Karpas-422 (cell line): ENCODE results near the gene CASK. TPM values are rescaled to one million over a fixed set of nuclear protein-coding genes. Genes with fewer than 3 reads are reported as not detected.
"Not testable (repeated sequence)": the region's sequence is repeated elsewhere in the genome, so short reads cannot be mapped to it uniquely, and the experiment has no call there.

Experiments
- DNase-seq: peaks from one replicate; pipeline ENCODE4 v3.0.0-alpha.2; 2015
- H2AFZ ChIP-seq: fragments of 200-600 bp; sonication (generic); 2 replicates; pipeline ENCODE4 v1.6.1; 2014; ENCODE audit warnings: antibody characterized with exemption, low read length, mixed read lengths
- H3K27ac ChIP-seq: fragments of 200-600 bp; sonication (generic); 2 replicates; pipeline ENCODE4 v1.5.1; 2014; ENCODE audit warnings: mild to moderate bottlenecking, low read length, moderate library complexity
- H3K27me3 ChIP-seq: fragments of 200-600 bp; sonication (generic); 2 replicates; pipeline ENCODE4 v1.6.1; 2014; ENCODE audit warnings: low read length, mixed read lengths
- H3K36me3 ChIP-seq: fragments of 200-600 bp; sonication (generic); 2 replicates; pipeline ENCODE4 v1.6.1; 2014; ENCODE audit warnings: low read length, mixed read lengths; ENCODE audit not compliant: insufficient read depth
- H3K4me1 ChIP-seq: fragments of 200-600 bp; sonication (generic); 2 replicates; pipeline ENCODE4 v1.6.1; 2014; ENCODE audit warnings: mild to moderate bottlenecking, low read length, mixed read lengths
- H3K4me2 ChIP-seq: fragments of 200-600 bp; sonication (generic); 2 replicates; pipeline ENCODE4 v1.6.1; 2014; ENCODE audit warnings: low read length, low read depth, mild to moderate bottlenecking; ENCODE audit not compliant: poor library complexity, severe bottlenecking
- H3K4me3 ChIP-seq: fragments of 200-600 bp; sonication (generic); 2 replicates; pipeline ENCODE4 v1.5.1; 2014; ENCODE audit warnings: mild to moderate bottlenecking, antibody characterized with exemption, low read length, mixed read lengths
- H3K79me2 ChIP-seq: fragments of 200-600 bp; sonication (generic); 2 replicates; pipeline ENCODE4 v1.6.1; 2014; ENCODE audit warnings: mild to moderate bottlenecking, low read length, mixed read lengths
- H3K9ac ChIP-seq: fragments of 200-600 bp; sonication (generic); 2 replicates; pipeline ENCODE4 v1.6.0; 2014; ENCODE audit warnings: low read length
- H3K9me2 ChIP-seq: fragments of 200-600 bp; sonication (generic), shearing (Covaris generic); replicated peaks from 2 replicates; pipeline ENCODE4 v1.6.0; 2014; ENCODE audit warnings: mild to moderate bottlenecking, low read length, moderate library complexity; ENCODE audit not compliant: insufficient read depth
- H3K9me3 ChIP-seq: fragments of 300-700, 200-600 bp; sonication (generic); 2 replicates; pipeline ENCODE4 v1.6.1; 2014; ENCODE audit warnings: low read length, mixed read lengths
- H4K20me1 ChIP-seq: fragments of 200-600 bp; sonication (generic); 2 replicates; pipeline ENCODE4 v1.6.1; 2014; ENCODE audit warnings: mild to moderate bottlenecking, antibody characterized with exemption, low read length, low read depth; ENCODE audit not compliant: insufficient read depth
- total RNA-seq: library from RNA; depleted of rRNA; stranded (reverse); fragments of >200 nt; shearing (Covaris generic); gene quantifications from 2 replicates; pipeline ENCODE4 v1.2.3, GENCODE V29; 2014; ENCODE audit warnings: low replicate concordance

CASK gene
- total RNA-seq, 1 experiment from 2014 or later: not detected

DNA sequence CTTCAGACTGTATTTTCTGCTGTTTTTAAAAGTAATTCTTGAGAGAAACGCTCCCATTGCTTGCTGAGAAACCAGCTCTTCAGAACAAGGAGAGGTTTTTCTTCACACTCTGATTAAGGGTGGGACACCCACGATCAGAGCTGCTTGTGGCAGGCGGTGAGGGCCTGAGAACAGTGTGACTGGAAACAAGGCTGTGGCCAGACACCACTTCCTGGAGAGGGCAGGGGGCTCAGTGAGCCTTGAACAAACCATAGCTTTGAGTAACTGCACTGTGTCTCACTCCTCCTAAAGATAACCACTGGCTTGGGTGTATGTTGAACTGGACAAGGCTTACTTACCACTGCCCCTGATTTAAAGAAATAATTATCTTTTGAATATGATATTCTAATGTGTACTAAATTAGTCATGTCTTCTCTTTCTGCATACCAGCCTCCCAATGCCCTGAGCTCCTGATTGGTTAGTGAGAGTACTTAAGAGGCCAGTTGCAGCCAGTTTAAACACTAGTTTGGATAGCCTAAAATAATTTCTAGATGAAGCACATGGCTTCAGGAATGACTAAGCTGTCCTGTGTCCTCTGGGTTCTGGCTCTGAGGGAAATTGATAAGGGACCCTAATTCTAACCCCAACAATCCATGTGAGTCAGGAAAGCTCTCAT, 203.1 kb downstream of the CASK start:
- Histone ChIP-seq H3K4me2 (no peak overlapping the region), H3K4me1 (peaks cover 23% of the 10 kb centered on the region), H3K4me3 (no peak overlapping the region)

DNA sequence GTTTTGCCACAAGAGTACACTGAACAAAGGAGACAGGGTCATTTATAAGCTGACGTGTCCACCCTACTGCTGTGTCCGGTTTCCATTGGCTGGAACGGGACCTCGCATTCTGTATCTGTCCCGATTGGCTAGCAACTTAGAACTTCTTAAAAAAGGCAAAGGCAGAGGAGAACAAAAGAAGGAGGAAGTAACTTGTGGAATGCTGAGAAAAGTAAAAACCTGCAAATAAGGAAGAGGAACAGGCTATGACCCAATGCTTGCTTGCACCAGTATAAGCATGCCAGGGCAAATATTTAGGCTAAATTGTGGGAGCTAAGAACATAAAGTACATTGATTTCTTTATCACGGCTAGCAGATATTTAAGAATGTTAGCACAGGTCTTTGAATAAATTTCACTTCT, 203.7 kb downstream of the CASK start:
- H3K9me2 ChIP-seq, H3K4me3 ChIP-seq, H3K4me2 ChIP-seq, H3K79me2 ChIP-seq, DNase-seq, H3K36me3 ChIP-seq, H2AFZ ChIP-seq, H3K9me3 ChIP-seq, H4K20me1 ChIP-seq, H3K27me3 ChIP-seq, H3K27ac ChIP-seq, H3K9ac ChIP-seq: not testable (repeated sequence)
- peaks cover 23% of the 10 kb centered on the region for H3K4me1 ChIP-seq

More for the DNA sequence above, 203.1 kb downstream of the CASK start:
- H3K79me2 ChIP-seq: no peaks in the 10 kb centered on the region
- no peak for DNase-seq
- H3K27ac ChIP-seq: no peak overlapping the region
- H3K9ac ChIP-seq: no peak overlapping the region
- H4K20me1 ChIP-seq: no peaks in the 10 kb centered on the region
- H2AFZ ChIP-seq: no peak overlapping the region
- H3K9me2 ChIP-seq: no peaks in the 10 kb centered on the region
- no peaks in the 10 kb centered on the region for H3K36me3 ChIP-seq
- H3K27me3 ChIP-seq: no peaks in the 10 kb centered on the region
- no peaks in the 10 kb centered on the region for H3K9me3 ChIP-seq

DNA sequence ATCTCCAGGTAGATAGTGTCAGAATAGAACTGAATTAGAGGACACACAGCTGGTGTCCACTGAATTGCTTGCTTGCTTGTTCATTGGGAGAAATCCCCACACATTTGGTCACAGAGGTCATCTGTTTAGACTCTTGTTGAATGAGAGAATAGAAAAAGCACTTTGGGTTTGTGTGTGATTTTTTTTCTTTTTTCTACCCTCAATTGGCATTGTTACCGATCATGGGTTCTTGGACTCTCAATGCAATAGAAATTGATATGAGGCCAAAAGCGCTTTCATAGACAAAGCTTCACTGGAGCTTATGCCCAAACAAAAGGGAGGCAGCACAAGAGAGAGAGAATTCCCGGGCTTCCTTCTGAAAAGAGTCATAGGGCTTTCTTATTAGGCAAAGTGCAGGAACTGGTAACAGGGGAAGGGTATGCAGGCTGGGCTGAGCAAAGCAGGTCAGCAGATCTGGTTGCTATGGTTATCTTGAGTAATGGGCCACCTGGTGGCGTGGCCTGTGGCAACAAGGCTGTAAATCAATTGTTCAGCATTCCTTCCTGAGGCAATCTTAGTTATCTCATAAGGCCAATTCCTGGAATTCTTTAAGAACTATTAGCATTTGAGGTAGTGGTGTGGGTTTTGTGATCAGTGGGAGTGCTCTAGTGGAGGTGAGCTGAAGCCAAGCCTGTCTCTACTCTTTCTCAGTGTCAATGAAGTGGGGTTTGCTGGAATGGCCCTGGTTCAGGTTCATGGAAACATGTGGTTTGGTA, 204.7 kb downstream of the CASK start:
- Histone ChIP-seq H3K4me3 (no peak overlapping the region), H3K9ac (no peak overlapping the region), H3K9me2 (no peaks in the 10 kb centered on the region), H3K36me3 (no peaks in the 10 kb centered on the region), H3K27me3 (no peaks in the 10 kb centered on the region), H4K20me1 (no peaks in the 10 kb centered on the region), H3K4me1 (peaks cover 13% of the 10 kb centered on the region), H3K4me2 (no peak overlapping the region), H2AFZ (no peak overlapping the region), H3K27ac (no peak overlapping the region), H3K79me2 (no peaks in the 10 kb centered on the region), H3K9me3 (no peaks in the 10 kb centered on the region)
- no peak for DNase-seq

DNA sequence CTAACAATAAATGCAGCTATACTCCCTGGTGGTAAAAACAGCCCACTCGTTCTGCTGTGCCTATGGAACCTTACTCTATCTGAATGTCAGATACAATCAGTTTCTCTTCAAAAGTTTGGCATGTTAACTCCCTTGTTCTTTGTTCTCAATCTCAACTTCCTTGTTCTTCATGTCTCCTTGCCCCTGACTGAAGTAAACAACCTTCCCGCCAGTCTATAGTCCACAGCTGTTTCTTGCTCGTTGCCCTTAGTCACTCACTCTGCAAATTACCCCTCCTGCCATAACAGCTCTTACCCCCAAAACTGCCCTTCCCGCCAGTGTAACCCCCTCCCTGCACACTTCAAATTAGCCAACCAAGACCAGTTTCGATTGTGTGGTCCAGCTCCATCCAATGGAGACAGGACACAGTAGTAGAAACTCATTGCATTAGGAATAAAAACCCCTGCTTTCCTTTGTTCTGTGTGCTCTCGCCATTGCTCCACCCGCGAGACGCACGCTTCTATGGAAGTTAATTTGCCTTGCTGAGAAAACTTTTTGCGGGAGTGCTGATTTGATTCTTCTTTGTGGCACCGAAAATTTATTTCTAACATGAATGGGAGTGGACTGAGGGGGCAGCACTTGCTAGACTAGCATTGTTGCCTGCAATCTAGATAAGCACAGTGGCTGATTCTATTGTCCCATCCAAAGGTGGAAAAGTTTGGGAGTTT, 206.4 kb downstream of the CASK start:
- Histone ChIP-seq H2AFZ (no peak overlapping the region), H3K79me2 (no peaks in the 10 kb centered on the region), H3K9me3 (no peaks in the 10 kb centered on the region), H3K4me1 (no peaks in the 10 kb centered on the region), H3K9me2 (no peaks in the 10 kb centered on the region), H3K27me3 (no peaks in the 10 kb centered on the region), H3K27ac (no peak overlapping the region), H3K9ac (no peak overlapping the region), H3K4me2 (no peak overlapping the region), H3K36me3 (no peaks in the 10 kb centered on the region), H4K20me1 (no peaks in the 10 kb centered on the region), H3K4me3 (no peak overlapping the region)
- no peak for DNase-seq

DNA sequence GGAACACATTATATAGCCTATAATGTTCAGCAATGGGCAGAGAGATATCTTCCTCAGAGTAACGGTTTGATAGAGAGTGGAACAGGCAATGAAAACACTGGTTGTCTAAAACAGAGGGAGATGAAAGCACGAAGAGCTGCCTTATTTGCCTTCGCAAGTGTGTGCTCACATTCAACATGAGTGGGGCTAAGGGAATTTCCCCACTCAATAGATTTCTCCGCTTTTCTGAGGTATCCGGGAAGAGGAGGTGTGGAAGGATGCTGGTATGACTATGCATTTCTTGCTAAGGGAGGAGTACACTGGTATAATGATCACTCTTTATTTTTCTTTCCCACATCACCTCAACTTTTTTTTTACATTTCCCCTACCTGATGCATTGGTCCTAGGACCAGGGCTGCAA, 207.1 kb downstream of the CASK start:
- Histone ChIP-seq H2AFZ (no peak overlapping the region), H3K36me3 (no peaks in the 10 kb centered on the region), H4K20me1 (no peaks in the 10 kb centered on the region), H3K4me1 (no peaks in the 10 kb centered on the region), H3K9me2 (no peaks in the 10 kb centered on the region), H3K79me2 (no peaks in the 10 kb centered on the region), H3K4me3 (no peak overlapping the region), H3K4me2 (no peak overlapping the region), H3K9me3 (no peaks in the 10 kb centered on the region), H3K9ac (no peak overlapping the region), H3K27ac (no peak overlapping the region), H3K27me3 (no peaks in the 10 kb centered on the region)
- DNase-seq: no peak

DNA sequence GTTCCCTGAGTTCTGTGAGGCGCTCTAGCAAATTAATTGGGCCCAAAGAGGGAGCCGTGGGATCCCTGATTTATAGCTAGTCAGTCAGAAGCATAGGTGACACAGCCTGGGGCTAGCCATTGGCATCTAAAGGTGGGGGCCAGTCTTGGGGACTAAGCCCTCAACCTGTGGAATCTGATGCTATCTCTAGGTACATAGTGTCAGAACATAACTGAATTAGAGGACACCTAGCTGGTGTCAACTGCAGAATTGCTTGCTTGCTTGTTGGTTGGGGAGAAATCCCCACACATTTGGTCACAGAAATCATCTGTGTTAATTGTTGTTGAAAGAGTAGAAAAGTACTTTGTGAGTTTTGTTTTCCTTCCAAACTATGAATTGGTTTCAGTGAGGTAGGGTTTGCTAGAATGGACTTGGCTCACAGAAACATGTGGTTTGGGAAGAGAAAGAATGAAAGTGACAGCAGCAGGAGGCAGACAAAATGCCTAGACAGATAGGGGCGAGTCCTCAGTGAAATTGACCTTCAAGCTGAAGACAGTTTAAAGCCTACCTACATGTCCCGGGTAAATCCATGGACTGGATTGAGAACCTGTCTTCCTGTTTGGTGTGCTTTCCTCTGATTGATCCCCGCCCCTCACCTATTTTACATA, 212.2 kb downstream of the CASK start:
- H3K36me3 ChIP-seq: no peaks in the 10 kb centered on the region
- H3K27me3 ChIP-seq: no peaks in the 10 kb centered on the region
- H3K9ac ChIP-seq: no peak overlapping the region
- no peak for DNase-seq
- no peaks in the 10 kb centered on the region for H3K9me3 ChIP-seq
- no peak overlapping the region for H2AFZ ChIP-seq
- H4K20me1 ChIP-seq: no peaks in the 10 kb centered on the region
- H3K4me1 ChIP-seq: peaks cover 3% of the 10 kb centered on the region
- no peak overlapping the region for H3K4me3 ChIP-seq
- H3K27ac ChIP-seq: no peak overlapping the region
- no peaks in the 10 kb centered on the region for H3K79me2 ChIP-seq
- H3K4me2 ChIP-seq: no peak overlapping the region
- no peaks in the 10 kb centered on the region for H3K9me2 ChIP-seq

DNA sequence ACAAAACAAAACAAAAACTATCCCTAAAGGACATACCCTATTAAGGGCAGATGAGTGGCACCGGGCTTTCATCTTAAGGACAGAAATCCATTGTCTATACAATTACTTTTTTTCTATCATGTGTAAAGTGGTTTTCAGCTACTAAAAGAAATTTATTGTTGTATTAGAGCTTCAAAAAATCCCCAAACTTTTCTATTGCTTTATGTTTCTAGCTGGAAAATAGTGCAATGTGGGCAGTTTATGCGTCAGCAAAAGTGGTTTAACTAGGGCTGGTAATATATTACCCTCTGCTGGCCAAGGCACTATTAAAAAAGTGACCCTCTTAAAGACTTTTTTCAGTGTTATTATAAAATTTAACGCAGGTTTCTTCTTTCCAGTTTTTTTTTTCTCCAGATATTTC, 214.9 kb downstream of the CASK start:
- H3K4me2 ChIP-seq: no peak overlapping the region
- no peaks in the 10 kb centered on the region for H3K36me3 ChIP-seq
- no peak for DNase-seq
- H3K9me2 ChIP-seq: no peaks in the 10 kb centered on the region
- no peak overlapping the region for H3K9ac ChIP-seq
- no peak overlapping the region for H3K4me3 ChIP-seq
- H3K9me3 ChIP-seq: no peaks in the 10 kb centered on the region
- H3K27me3 ChIP-seq: no peaks in the 10 kb centered on the region
- no peak overlapping the region for H3K27ac ChIP-seq
- H3K4me1 ChIP-seq: peaks cover 11% of the 10 kb centered on the region
- no peak overlapping the region for H2AFZ ChIP-seq
- no peaks in the 10 kb centered on the region for H3K79me2 ChIP-seq
- H4K20me1 ChIP-seq: no peaks in the 10 kb centered on the region

DNA sequence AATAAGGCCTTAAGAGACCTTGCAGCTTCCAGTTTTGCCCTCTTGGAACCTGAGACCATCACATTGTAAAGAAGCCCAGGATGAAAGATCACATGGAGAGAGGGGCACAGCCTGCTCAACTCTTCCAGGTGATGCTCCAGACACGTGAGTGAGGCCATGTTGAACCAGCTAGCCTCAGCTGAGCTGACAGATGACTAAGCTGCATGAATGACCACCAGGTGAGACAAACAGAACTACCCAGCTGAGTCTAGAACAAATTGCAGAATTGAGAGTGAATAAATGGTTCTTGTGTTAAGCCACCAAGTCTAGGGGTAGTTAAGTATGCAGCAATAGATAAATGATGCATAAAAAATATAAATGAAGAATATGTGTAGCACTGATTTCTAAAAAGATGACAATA, 216.1 kb downstream of the CASK start:
- DNase-seq: no peak
- no peaks in the 10 kb centered on the region for H3K9me2 ChIP-seq
- no peaks in the 10 kb centered on the region for H3K9me3 ChIP-seq
- H3K4me2 ChIP-seq: no peak overlapping the region
- no peaks in the 10 kb centered on the region for H3K36me3 ChIP-seq
- H3K27ac ChIP-seq: no peak overlapping the region
- H3K9ac ChIP-seq: no peak overlapping the region
- H3K27me3 ChIP-seq: no peaks in the 10 kb centered on the region
- H4K20me1 ChIP-seq: no peaks in the 10 kb centered on the region
- no peaks in the 10 kb centered on the region for H3K79me2 ChIP-seq
- H3K4me1 ChIP-seq: peaks cover 11% of the 10 kb centered on the region
- H2AFZ ChIP-seq: no peak overlapping the region
- no peak overlapping the region for H3K4me3 ChIP-seq
